ENCODE results near the gene CBLN1. TPM values are rescaled to one million over a fixed set of nuclear protein-coding genes. Genes with fewer than 3 reads are reported as not detected.

The CBLN1 gene
- total RNA-seq: not detected

DNA sequence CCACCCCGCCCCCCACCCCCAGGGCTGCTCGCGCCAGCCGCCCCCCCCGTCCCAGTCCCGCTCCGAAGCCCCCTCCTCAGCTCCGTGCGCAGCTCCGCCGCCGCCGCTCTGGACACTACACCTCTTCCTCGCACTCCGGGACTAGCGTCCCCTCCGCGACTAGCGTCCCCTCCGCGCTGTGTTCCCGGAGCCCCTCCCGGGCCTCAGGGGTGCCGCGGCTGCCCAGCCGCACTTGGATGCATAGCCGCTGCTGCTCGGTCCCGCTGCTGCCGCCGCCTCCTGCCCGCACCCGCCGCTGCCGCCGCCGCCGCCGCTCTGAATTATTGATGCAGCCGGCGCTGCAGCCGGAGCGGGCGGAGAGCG lies at the start of gene CBLN1:
Gene CBLN1, minus strand, starts transcription at position 359 of the 363 bp plus-strand sequence. CDS start 373 bp downstream, outside the sequence.
- DNase-seq (no peak), ATAC-seq (replicated peaks in 1 of 2) (no peak)
- Mint-ChIP-seq H3K4me1 (ENCODE audit: low read depth) (peaks cover 21% of the 10 kb centered on the region), H3K4me3 (peak within 1 kb of the TSS; percentile 82), H3K27ac (no peak within 1 kb of the TSS), H3K9me3 (no peaks in the 10 kb centered on the region), H3K27me3 (ENCODE audit: low read depth) (peaks cover 87% of the 10 kb centered on the region), H3K36me3 (ENCODE audit: insufficient read depth in 2 of 2) (peaks cover 3 to 5% of the 10 kb centered on the region in 2 donors)

DNA sequence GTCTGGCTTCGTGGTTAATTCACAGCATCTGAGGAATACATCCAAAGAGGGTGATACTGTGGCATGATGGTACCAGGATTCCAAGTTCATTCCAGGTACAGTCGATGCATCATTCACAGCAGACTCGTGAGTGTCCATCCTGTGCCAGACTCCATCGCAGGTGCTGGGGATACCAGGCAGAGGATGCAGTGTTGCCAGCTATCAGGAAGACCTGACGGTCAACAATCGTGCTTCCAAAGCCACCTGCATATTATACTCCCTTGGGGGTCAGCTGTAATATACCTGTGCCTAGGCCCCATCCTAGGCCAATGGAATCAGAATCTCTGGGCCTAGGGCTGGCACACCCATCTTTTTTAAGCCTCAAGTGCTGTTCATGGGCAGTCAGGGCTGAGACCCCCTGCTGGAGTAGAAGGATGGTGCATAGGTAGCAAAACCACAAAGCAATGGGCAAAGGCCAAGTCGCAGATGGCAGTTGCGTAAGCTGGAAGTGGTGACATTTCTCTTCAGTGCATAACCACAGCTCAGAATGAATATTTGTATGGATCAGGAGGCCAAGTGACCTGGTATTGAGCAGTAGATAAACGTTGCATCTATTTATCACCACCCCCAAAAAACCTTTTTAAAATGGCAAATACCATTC lies 49.0 kb upstream of the CBLN1 start:
- no peak overlapping the region for H3K4me3 Mint-ChIP-seq
- DNase-seq: no peak
- no peaks in the 10 kb centered on the region for H3K36me3 Mint-ChIP-seq (ENCODE audit: insufficient read depth in 2 of 2)
- no peak for ATAC-seq (replicated peaks in 1 of 2)
- no peaks in the 10 kb centered on the region for H3K4me1 Mint-ChIP-seq (ENCODE audit: low read depth)
- H3K9me3 Mint-ChIP-seq: no peaks in the 10 kb centered on the region
- H3K27me3 Mint-ChIP-seq (ENCODE audit: low read depth): no peaks in the 10 kb centered on the region
- no peak overlapping the region for H3K27ac Mint-ChIP-seq

DNA sequence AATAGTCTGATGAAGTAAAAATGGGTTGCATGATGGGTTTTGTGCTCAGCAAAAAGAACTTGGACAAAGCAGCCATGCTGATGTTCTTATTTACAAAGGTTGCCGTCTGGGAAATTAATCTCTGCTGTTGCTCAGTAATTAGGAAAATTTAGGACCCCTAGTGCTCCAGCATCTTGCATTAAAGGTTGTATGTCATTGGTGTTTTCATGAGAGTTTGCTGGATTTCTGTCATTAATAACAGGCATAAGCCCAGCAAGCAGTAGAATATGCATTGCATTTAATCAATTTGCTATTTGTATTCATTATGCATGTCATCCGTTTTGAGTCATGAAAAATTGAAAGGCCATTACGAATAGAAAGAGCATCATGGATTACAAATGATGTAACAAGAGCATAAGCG lies 46.7 kb upstream of the CBLN1 start:
- no peak for DNase-seq
- Mint-ChIP-seq H3K4me3 (no peak overlapping the region), H3K4me1 (ENCODE audit: low read depth) (no peaks in the 10 kb centered on the region), H3K9me3 (no peaks in the 10 kb centered on the region), H3K36me3 (ENCODE audit: insufficient read depth in 2 of 2) (no peaks in the 10 kb centered on the region), H3K27me3 (ENCODE audit: low read depth) (no peaks in the 10 kb centered on the region), H3K27ac (no peak overlapping the region)
- no peak for ATAC-seq (replicated peaks in 1 of 2)

DNA sequence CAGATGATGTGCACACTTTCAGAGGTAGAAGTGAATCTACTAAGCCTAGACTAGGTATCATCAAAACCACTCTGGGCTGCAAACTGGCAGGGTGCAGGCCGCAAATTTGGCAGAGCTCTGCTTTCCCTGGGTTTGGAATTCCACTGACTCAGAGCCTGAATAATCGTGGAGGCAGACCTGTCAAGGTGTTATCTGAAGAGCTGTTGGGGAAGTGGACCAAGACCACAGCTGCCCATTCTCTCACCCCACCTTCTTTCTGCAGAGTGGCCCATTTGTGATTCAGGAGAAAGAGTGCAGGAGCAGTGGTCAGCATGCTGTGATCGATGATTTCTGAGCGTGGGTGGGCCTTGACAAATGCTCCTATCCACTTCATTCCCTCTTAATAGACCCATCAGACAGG lies 45.8 kb upstream of the CBLN1 start:
- DNase-seq (no peak), ATAC-seq (replicated peaks in 1 of 2) (no peak)
- no peaks in the 10 kb centered on the region for H3K4me1 Mint-ChIP-seq (ENCODE audit: low read depth)
- H3K9me3 Mint-ChIP-seq: no peaks in the 10 kb centered on the region
- no peaks in the 10 kb centered on the region for H3K36me3 Mint-ChIP-seq (ENCODE audit: insufficient read depth in 2 of 2)
- no peak overlapping the region for H3K4me3 Mint-ChIP-seq
- no peak overlapping the region for H3K27ac Mint-ChIP-seq
- H3K27me3 Mint-ChIP-seq (ENCODE audit: low read depth): no peaks in the 10 kb centered on the region

DNA sequence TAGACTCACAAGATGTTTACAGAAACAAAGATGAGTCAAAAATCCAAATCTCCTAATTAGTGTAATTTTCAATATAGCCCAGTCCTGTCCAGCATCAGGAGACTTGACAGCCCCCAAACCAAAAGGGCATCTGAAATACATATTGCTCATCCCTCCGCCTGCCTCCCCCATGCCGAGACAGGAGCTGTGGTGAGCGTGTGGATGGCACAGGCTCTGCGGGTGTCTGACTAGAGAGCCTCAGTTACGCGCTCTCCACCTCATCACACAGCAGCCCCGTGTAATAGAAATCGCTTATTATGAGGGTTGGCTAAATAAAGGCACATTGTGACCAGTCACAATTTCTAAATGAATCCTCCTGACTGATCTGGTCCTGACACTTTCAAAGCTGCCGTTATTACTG lies 43.1 kb upstream of the CBLN1 start:
- ATAC-seq (replicated peaks in 1 of 2): no peak
- Mint-ChIP-seq H3K4me1 (ENCODE audit: low read depth) (no peaks in the 10 kb centered on the region), H3K36me3 (ENCODE audit: insufficient read depth in 2 of 2) (no peaks in the 10 kb centered on the region), H3K27ac (no peak overlapping the region), H3K27me3 (ENCODE audit: low read depth) (no peaks in the 10 kb centered on the region), H3K4me3 (no peak overlapping the region), H3K9me3 (peaks cover 0 to 4% of the 10 kb centered on the region in 2 donors)
- DNase-seq: no peak

DNA sequence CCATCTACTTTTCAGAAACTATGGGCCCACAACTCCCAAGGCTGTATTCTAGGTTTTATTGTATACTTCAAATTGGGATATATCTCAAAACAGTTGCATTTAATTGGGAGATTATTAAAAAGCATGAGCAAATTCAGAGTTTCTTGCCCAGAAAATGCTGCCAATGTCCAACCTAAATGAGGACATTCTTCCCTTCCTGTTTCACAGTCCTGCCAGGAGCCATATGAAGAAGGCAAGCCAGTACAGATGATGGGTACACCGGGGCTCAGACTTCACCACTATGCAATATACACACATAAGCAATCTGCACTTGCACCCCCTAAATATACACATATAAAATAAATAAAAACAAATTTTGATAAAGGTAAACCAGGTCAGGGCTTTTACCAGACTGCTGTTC lies 34.0 kb upstream of the CBLN1 start:
- Mint-ChIP-seq H3K4me1 (ENCODE audit: low read depth) (no peaks in the 10 kb centered on the region), H3K27me3 (ENCODE audit: low read depth) (no peaks in the 10 kb centered on the region), H3K4me3 (no peak overlapping the region), H3K27ac (no peak overlapping the region), H3K9me3 (peaks cover 0 to 4% of the 10 kb centered on the region in 2 donors), H3K36me3 (ENCODE audit: insufficient read depth in 2 of 2) (peaks cover 0 to 2% of the 10 kb centered on the region in 2 donors)
- no peak for DNase-seq
- ATAC-seq (replicated peaks in 1 of 2): no peak

DNA sequence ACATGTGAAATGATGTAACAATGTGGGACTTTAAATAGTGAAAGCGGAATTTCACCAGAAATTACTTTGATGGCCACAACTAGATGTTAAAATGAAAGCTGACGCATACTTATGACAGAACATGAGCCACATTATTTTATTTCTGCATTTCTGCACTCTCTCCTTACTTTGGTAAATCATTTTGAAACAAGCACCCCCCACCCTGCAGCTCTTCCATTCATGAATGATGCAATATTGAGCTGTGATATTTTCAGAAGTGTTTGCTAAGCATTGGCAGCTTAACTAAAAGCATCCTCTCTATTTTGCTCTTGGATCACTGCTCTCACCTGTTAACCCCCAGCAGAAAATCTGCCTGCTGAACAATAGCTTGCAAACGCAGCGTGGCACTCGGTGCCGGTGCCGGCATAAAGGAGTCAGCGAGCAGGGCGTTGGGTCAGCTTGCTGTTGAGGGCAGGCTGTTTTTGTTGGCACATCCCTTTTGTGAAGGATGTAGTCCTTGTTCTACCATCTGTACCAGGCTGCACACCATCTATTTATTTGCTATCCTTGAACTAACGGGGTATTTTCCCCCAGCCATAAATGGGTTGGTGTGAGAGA lies 30.8 kb upstream of the CBLN1 start:
- no peaks in the 10 kb centered on the region for H3K27me3 Mint-ChIP-seq (ENCODE audit: low read depth)
- no peak overlapping the region for H3K27ac Mint-ChIP-seq
- no peak for DNase-seq
- H3K4me1 Mint-ChIP-seq (ENCODE audit: low read depth): no peaks in the 10 kb centered on the region
- no peak for ATAC-seq (replicated peaks in 1 of 2)
- no peaks in the 10 kb centered on the region for H3K36me3 Mint-ChIP-seq (ENCODE audit: insufficient read depth in 2 of 2)
- H3K4me3 Mint-ChIP-seq: no peak overlapping the region
- no peaks in the 10 kb centered on the region for H3K9me3 Mint-ChIP-seq

DNA sequence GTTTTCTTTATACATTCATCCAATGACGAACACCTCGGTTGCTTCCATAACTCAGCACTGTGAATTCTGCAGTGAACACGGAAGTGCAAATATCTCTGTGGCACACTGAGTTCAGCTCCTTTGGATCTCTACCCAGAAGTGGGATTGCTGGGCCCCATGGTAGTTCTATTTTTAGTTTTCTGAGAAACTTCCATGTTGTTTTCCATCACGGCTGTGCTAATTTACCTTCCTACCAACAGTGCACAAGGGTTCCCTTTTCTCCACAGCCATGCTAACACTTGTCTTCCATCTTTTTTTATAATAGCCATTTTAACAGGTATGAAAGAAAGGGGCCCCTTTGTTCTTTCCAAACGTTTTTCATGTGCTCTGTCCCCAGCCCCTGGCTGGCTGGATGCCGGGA lies 30.2 kb upstream of the CBLN1 start:
- ATAC-seq (replicated peaks in 1 of 2) (no peak), DNase-seq (no peak)
- Mint-ChIP-seq H3K4me1 (ENCODE audit: low read depth) (no peaks in the 10 kb centered on the region), H3K9me3 (no peaks in the 10 kb centered on the region), H3K27me3 (ENCODE audit: low read depth) (no peaks in the 10 kb centered on the region), H3K36me3 (ENCODE audit: insufficient read depth in 2 of 2) (no peaks in the 10 kb centered on the region), H3K4me3 (no peak overlapping the region), H3K27ac (no peak overlapping the region)

DNA sequence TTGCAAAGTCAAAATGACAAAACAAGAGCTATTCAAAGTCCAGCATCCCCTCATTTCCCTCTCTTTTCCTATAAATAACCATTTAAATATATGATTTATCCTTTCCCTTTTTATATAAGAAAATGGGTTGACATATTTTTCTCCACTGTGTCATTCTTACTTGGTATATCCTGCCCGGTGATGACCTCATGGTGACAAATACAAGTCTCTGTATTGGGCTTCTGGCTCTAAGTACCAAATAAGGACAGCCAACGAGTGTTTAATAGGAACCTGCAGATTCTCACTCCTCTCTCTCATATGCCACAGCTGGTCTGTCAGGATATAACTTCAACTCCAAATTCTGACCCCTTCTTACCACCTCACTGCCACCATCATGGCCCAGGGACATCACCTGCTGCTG lies 25.5 kb upstream of the CBLN1 start:
- no peaks in the 10 kb centered on the region for H3K9me3 Mint-ChIP-seq
- DNase-seq (no peak), ATAC-seq (replicated peaks in 1 of 2) (no peak)
- H3K27ac Mint-ChIP-seq: no peak overlapping the region
- peaks cover 4% of the 10 kb centered on the region for H3K27me3 Mint-ChIP-seq (ENCODE audit: low read depth)
- H3K36me3 Mint-ChIP-seq (ENCODE audit: insufficient read depth in 2 of 2): no peaks in the 10 kb centered on the region
- H3K4me1 Mint-ChIP-seq (ENCODE audit: low read depth): no peaks in the 10 kb centered on the region
- no peak overlapping the region for H3K4me3 Mint-ChIP-seq

DNA sequence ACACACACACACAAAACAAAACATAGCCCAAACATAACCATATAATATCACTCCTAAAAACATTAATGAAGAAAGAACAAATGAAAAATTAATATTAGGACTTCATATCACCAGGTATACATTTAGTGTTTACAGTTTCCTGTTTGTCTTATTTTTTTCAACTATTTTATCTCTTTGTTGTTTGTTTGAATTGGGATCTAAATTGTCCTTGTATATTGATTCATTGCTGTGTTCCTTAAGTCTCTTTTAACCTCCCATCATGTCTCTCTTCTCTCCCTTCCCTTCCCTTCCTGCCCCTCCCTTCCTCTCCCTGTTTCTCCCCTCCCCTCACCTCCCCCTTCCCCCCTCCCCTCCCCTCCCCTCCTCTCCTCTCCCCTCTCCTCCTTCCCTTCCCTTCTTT lies 23.8 kb upstream of the CBLN1 start:
- no peaks in the 10 kb centered on the region for H3K9me3 Mint-ChIP-seq
- peaks cover 4% of the 10 kb centered on the region for H3K27me3 Mint-ChIP-seq (ENCODE audit: low read depth)
- ATAC-seq (replicated peaks in 1 of 2) (no peak), DNase-seq (no peak)
- H3K4me3 Mint-ChIP-seq: no peak overlapping the region
- no peaks in the 10 kb centered on the region for H3K4me1 Mint-ChIP-seq (ENCODE audit: low read depth)
- H3K27ac Mint-ChIP-seq: peak overlapping the region; percentile 64
- no peaks in the 10 kb centered on the region for H3K36me3 Mint-ChIP-seq (ENCODE audit: insufficient read depth in 2 of 2)

DNA sequence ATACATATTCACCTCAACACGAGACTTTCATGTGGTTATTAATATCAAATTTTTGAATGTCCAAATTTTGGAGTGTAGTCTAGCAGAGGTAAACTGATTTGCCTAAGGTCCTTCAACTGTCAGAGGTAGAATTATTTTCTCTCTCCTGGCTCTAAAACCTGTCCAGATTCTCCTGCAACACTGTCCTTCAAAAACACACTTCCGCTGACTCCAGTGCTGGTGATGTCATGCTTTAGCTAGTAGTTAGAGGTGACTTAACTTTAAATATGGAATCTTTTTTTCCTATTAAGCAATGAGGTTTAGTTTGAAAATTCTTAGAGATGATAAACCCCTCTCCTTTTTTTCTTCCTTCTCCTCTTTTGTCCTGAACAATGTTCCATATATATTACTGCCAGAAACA lies 10.8 kb upstream of the CBLN1 start:
- DNase-seq (no peak), ATAC-seq (replicated peaks in 1 of 2) (no peak)
- no peaks in the 10 kb centered on the region for H3K9me3 Mint-ChIP-seq
- H3K36me3 Mint-ChIP-seq (ENCODE audit: insufficient read depth in 2 of 2): no peaks in the 10 kb centered on the region
- peaks cover 19% of the 10 kb centered on the region for H3K27me3 Mint-ChIP-seq (ENCODE audit: low read depth)
- no peak overlapping the region for H3K4me3 Mint-ChIP-seq
- H3K27ac Mint-ChIP-seq: no peak overlapping the region
- no peaks in the 10 kb centered on the region for H3K4me1 Mint-ChIP-seq (ENCODE audit: low read depth)

DNA sequence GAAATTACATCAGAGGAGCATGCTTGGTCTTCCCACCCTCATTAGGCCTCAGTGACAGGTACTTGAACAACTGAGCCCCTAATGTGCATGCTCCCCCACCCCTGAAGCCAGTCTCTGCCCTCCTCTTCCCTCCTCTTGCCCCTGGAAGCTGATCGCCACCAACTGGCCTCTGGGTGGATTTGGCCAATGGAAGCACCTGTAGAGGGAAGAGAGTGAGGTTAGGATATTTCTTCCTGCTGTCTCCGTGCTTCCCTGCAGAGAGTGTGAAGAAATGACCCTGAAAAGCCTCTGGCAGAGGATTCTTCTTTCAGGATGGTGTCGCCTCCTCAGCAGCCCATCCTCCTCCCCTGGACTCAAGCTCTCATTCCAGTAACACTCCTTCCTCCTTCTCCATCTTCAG lies 5.9 kb upstream of the CBLN1 start:
- no peak for ATAC-seq (replicated peaks in 1 of 2)
- no peak for DNase-seq
- peaks cover 5% of the 10 kb centered on the region for H3K4me1 Mint-ChIP-seq (ENCODE audit: low read depth)
- peaks cover 3 to 4% of the 10 kb centered on the region in 2 donors for H3K36me3 Mint-ChIP-seq (ENCODE audit: insufficient read depth in 2 of 2)
- peaks cover 58% of the 10 kb centered on the region for H3K27me3 Mint-ChIP-seq (ENCODE audit: low read depth)
- no peaks in the 10 kb centered on the region for H3K9me3 Mint-ChIP-seq
- H3K4me3 Mint-ChIP-seq: no peak overlapping the region
- no peak overlapping the region for H3K27ac Mint-ChIP-seq

DNA sequence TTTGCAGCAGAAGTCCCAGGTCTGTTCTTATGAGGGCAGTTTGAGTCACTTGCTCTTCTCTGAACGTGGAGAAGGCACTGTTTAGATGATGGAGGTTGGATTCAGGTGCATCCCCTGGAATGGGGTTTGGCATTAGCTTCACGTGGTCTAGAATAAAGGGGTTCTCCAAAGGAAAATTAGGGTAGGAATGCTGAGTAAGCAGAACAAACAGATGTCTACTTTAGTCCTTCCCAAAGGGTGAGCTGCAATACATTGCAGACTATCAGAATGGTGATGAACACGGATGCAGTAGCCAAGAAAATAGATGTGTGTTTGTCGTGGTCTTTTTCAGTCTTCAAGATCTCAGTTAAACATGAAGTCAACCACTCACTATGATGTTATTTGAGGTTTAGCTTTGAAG lies 3.3 kb upstream of the CBLN1 start:
- Mint-ChIP-seq H3K36me3 (ENCODE audit: insufficient read depth in 2 of 2) (peaks cover 3 to 5% of the 10 kb centered on the region in 2 donors), H3K9me3 (no peaks in the 10 kb centered on the region), H3K4me3 (no peak overlapping the region), H3K27me3 (ENCODE audit: low read depth) (peaks cover 65% of the 10 kb centered on the region), H3K27ac (no peak overlapping the region), H3K4me1 (ENCODE audit: low read depth) (peaks cover 8% of the 10 kb centered on the region)
- ATAC-seq (replicated peaks in 1 of 2): no peak
- no peak for DNase-seq

DNA sequence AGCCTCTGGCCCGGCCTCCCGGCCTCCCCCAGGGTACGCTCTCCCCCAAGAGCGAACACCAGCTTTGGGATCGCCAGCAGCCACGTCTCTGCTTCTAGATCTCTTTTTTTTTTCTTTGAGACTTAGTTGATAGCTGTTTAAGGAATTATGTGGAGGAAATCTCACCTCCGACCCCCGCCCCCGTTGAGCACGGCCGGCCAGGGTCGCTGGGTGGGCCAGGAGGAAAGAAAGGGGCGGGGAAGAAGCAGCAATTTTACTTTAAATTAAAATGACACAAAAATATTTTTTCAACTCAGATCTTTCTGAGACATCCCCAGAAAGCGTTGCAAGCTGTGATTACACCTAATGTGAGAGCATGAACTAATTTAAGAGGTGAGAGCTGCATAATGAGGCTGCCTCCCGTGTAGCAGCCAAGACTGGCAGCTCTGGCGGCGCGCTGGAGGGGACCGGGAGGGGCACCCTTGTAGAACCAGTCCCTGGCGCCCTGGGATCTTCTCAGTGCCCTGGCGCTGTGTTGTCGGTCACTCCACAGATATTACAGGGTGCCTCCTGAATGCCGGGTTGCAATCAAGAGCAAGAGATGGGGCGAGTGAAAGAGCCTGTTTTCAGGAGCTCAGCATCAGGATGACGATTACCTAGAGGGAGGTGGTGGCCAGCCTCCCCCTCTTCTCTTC lies 1.9 kb upstream of the CBLN1 start:
- Mint-ChIP-seq H3K4me1 (ENCODE audit: low read depth) (peaks cover 16% of the 10 kb centered on the region), H3K36me3 (ENCODE audit: insufficient read depth in 2 of 2) (peaks cover 3 to 5% of the 10 kb centered on the region in 2 donors), H3K9me3 (no peaks in the 10 kb centered on the region), H3K27ac (no peak overlapping the region), H3K27me3 (ENCODE audit: low read depth) (peaks cover 80% of the 10 kb centered on the region), H3K4me3 (peak overlapping the region; percentile 40 to 42)
- ATAC-seq (replicated peaks in 1 of 2) (no peak), DNase-seq (no peak)
